H1 (cell line): ENCODE data around the gene SMIM20. TPM values are rescaled to one million over a fixed set of nuclear protein-coding genes. Genes with fewer than 3 reads are reported as not detected.

Source experiments
- CTCF ChIA-PET: fragments of 300-600 bp; sonication (Branson Sonifier 250); formaldehyde crosslinking; loops from one replicate; lab custom pipeline; 2021; ENCODE audit not compliant: partially characterized antibody; lab: Charles Lee
- POLR2A ChIA-PET: fragments of 300-600 bp; sonication (Branson Sonifier 250); formaldehyde crosslinking; loops from one replicate; lab custom pipeline; 2021; ENCODE audit warnings: inconsistent platforms; ENCODE audit not compliant: partially characterized antibody; lab: Charles Lee
- DNase-seq, 2 experiments: peaks; one replicate each; pipeline versions ENCODE4 v3.0.0 to v3.0.0-alpha.2; 2010 to 2022; ENCODE audit warnings: low spot score in 2 of 2, low read depth in 1 of 2, mixed read lengths in 1 of 2
- FAIRE-seq: peaks from 2 replicates; lab custom pipeline; 2011; peaks lifted over from hg19 to GRCh38; lab: Jason Lieb, UNC
- H2AFZ ChIP-seq: 2 replicates; pipeline ENCODE4 v1.8.1; 2012; ENCODE audit warnings: low read length, inconsistent platforms
- H2AK5ac ChIP-seq: 2 replicates; pipeline ENCODE4 v1.6.1; 2013; ENCODE audit warnings: low read depth, low read length
- H2BK120ac ChIP-seq: replicated peaks from 2 replicates; pipeline ENCODE3; 2013; ENCODE audit warnings: low read depth, low read length, inconsistent platforms
- H2BK12ac ChIP-seq: 2 replicates; pipeline ENCODE4 v1.6.1; 2013; ENCODE audit warnings: low read depth, low read length
- H2BK15ac ChIP-seq: 2 replicates; pipeline ENCODE4 v1.6.1; 2013; ENCODE audit warnings: low read length
- H2BK20ac ChIP-seq: 2 replicates; pipeline ENCODE4 v1.6.1; 2013; ENCODE audit warnings: low read length
- H2BK5ac ChIP-seq: 2 replicates; pipeline ENCODE4 v1.6.1; 2013; ENCODE audit warnings: low read depth, low read length
- H3K14ac ChIP-seq: 2 replicates; pipeline ENCODE4 v1.6.1; 2013; ENCODE audit warnings: inconsistent platforms; ENCODE audit not compliant: insufficient read length
- H3K18ac ChIP-seq: 2 replicates; pipeline ENCODE4 v1.6.1; 2013; ENCODE audit warnings: low read length; ENCODE audit errors: extremely low read depth
- H3K23ac ChIP-seq: 2 replicates; pipeline ENCODE4 v1.6.1; 2013; ENCODE audit warnings: inconsistent platforms; ENCODE audit not compliant: insufficient read length
- H3K23me2 ChIP-seq: 2 replicates; pipeline ENCODE4 v1.6.1; 2013; ENCODE audit warnings: low read depth, low read length
- H3K27ac ChIP-seq: 2 replicates; pipeline ENCODE4 v1.6.1; 2011; ENCODE audit warnings: low read depth, low read length, inconsistent platforms
- H3K27me3 ChIP-seq, 4 experiments: replicated peaks in 1 of 4; 1 replicate in 1 of 4; 2 replicates in 3 of 4; pipeline versions ENCODE4 v1.6.1 to v1.8.1; 2011 to 2013; ENCODE audit warnings: low read length in 3 of 4, mild to moderate bottlenecking in 3 of 4, inconsistent platforms in 2 of 4, mixed read lengths in 2 of 4, moderate library complexity in 1 of 4; ENCODE audit not compliant: control insufficient read depth in 3 of 4, insufficient read depth in 3 of 4; ENCODE audit errors: extremely low read depth in 1 of 4
- H3K36me3 ChIP-seq, 4 experiments: 2 replicates each; pipeline versions ENCODE4 v1.6.1 to v1.8.1; 2011 to 2013; ENCODE audit warnings: mild to moderate bottlenecking in 4 of 4, low read length in 3 of 4, moderate library complexity in 2 of 4, control low read depth in 1 of 4, inconsistent platforms in 1 of 4; ENCODE audit not compliant: insufficient read depth in 4 of 4, control insufficient read depth in 2 of 4
- H3K4ac ChIP-seq: replicated peaks from 2 replicates; pipeline ENCODE3; 2013; ENCODE audit warnings: low read length, low read depth, mixed read lengths, inconsistent platforms; ENCODE audit not compliant: insufficient read length
- H3K4me1 ChIP-seq, 4 experiments: replicated peaks in 1 of 4; 1 replicate in 1 of 4; 2 replicates in 3 of 4; pipeline versions ENCODE4 v1.6.1 to v1.8.1; 2011 to 2013; ENCODE audit warnings: low read length in 3 of 4, inconsistent platforms in 2 of 4, mixed read lengths in 1 of 4; ENCODE audit not compliant: insufficient read depth in 4 of 4, control insufficient read depth in 3 of 4
- H3K4me2 ChIP-seq, 2 experiments: 2 replicates each; pipeline versions ENCODE4 v1.6.1 to v1.8.1; 2011 to 2013; ENCODE audit warnings: low read depth in 2 of 2, low read length in 2 of 2, control low read depth in 1 of 2, inconsistent platforms in 1 of 2, mild to moderate bottlenecking in 1 of 2; ENCODE audit not compliant: insufficient read depth in 1 of 2
- H3K4me3 ChIP-seq, 4 experiments: fragments of 200-600, 300-600 bp in 1 of 4; sonication (generic), shearing (Covaris generic), sonication (Bioruptor Twin) in 1 of 4; 2 replicates each; pipeline versions ENCODE4 v1.5.1 to v1.8.1; 2011 to 2016; ENCODE audit warnings: low read length in 4 of 4, low read depth in 3 of 4, control low read depth in 2 of 4, inconsistent platforms in 2 of 4, mild to moderate bottlenecking in 2 of 4, mixed read lengths in 1 of 4, moderate library complexity in 1 of 4; ENCODE audit not compliant: insufficient read depth in 2 of 4; ENCODE audit errors: extremely low read depth in 1 of 4
- H3K56ac ChIP-seq: replicated peaks from 2 replicates; pipeline ENCODE3; 2013; ENCODE audit warnings: low read depth, mild to moderate bottlenecking, mixed read lengths, low read length, inconsistent platforms; ENCODE audit not compliant: insufficient read length
- H3K79me1 ChIP-seq: 2 replicates; pipeline ENCODE4 v1.6.1; 2013; ENCODE audit warnings: low read depth, low read length, control low read depth
- H3K79me2 ChIP-seq, 2 experiments: 2 replicates each; pipeline versions ENCODE4 v1.6.1 to v1.8.1; 2012 to 2013; ENCODE audit warnings: low read length in 2 of 2, mild to moderate bottlenecking in 2 of 2, inconsistent platforms in 1 of 2; ENCODE audit not compliant: insufficient read depth in 2 of 2, control insufficient read depth in 1 of 2
- H3K9ac ChIP-seq, 4 experiments: replicated peaks in 1 of 4; 1 replicate in 1 of 4; 2 replicates in 3 of 4; pipeline versions ENCODE4 v1.6.1 to v1.8.1; 2011 to 2013; ENCODE audit warnings: low read depth in 3 of 4, low read length in 3 of 4, control low read depth in 2 of 4, mild to moderate bottlenecking in 2 of 4, moderate library complexity in 2 of 4, inconsistent platforms in 1 of 4; ENCODE audit errors: extremely low read depth in 1 of 4
- H3K9me3 ChIP-seq, 2 experiments: 2 replicates each; pipeline versions ENCODE4 v1.6.1 to v1.8.1; 2012 to 2013; ENCODE audit warnings: mild to moderate bottlenecking in 2 of 2, moderate library complexity in 2 of 2, control low read depth in 1 of 2, inconsistent platforms in 1 of 2, low read depth in 1 of 2, low read length in 1 of 2, mixed read lengths in 1 of 2; ENCODE audit not compliant: insufficient read depth in 2 of 2
- H4K20me1 ChIP-seq, 2 experiments: replicated peaks in 1 of 2; 2 replicates each; pipeline versions ENCODE3 to v1.8.1; 2011 to 2013; ENCODE audit warnings: inconsistent platforms in 2 of 2, low read length in 2 of 2, mild to moderate bottlenecking in 1 of 2; ENCODE audit not compliant: insufficient read depth in 2 of 2, control insufficient read depth in 1 of 2
- H4K5ac ChIP-seq: 2 replicates; pipeline ENCODE4 v1.6.1; 2013; ENCODE audit warnings: low read length, low read depth, mixed read lengths, inconsistent platforms; ENCODE audit not compliant: insufficient read length
- H4K8ac ChIP-seq: 2 replicates; pipeline ENCODE4 v1.8.0; 2013; ENCODE audit warnings: mild to moderate bottlenecking, moderate library complexity, low read length, inconsistent platforms; ENCODE audit not compliant: insufficient read depth; ENCODE audit errors: extremely low read depth
- H4K91ac ChIP-seq: replicated peaks from 2 replicates; pipeline ENCODE3; 2013; ENCODE audit warnings: low read length, mixed read lengths, inconsistent platforms; ENCODE audit not compliant: insufficient read length
- GABPA ChIP-seq: IDR thresholded peaks from 2 replicates; pipeline ENCODE4 v1.6.1; 2011; ENCODE audit warnings: mild to moderate bottlenecking, low read length, moderate library complexity, borderline replicate concordance; ENCODE audit not compliant: insufficient read depth
- HDAC6 ChIP-seq: IDR thresholded peaks from one replicate; pipeline ENCODE4 v1.7.1; 2012; ENCODE audit warnings: low read depth, mild to moderate bottlenecking, inconsistent platforms, low read length, moderate library complexity
- KDM4A ChIP-seq: IDR thresholded peaks from one replicate; pipeline ENCODE4 v1.7.1; 2012; ENCODE audit warnings: low read depth, mild to moderate bottlenecking, moderate library complexity, low read length, inconsistent platforms; ENCODE audit not compliant: severe bottlenecking
- RFX5 ChIP-seq: IDR thresholded peaks from 2 replicates; pipeline ENCODE4 v1.6.1; 2011; ENCODE audit warnings: low read depth, low read length, improper control_type of control experiment, borderline replicate concordance
- SP2 ChIP-seq: IDR thresholded peaks from 2 replicates; pipeline ENCODE4 v1.6.1; 2012; ENCODE audit warnings: mild to moderate bottlenecking, low read length, inconsistent platforms
- WGBS, 2 experiments: shearing (Covaris generic) in 1 of 2; methylation state at CpG; one replicate each; pipeline versions ENCODE4 v1.1.6 to v1.1.7; 2013 to 2015; ENCODE audit warnings: low lambda C conversion rate in 2 of 2, mixed read lengths in 2 of 2, inconsistent platforms in 1 of 2, low coverage in 1 of 2, missing lambda C conversion rate in 1 of 2; ENCODE audit not compliant: insufficient replicate concordance in 2 of 2, insufficient coverage in 1 of 2, insufficient read length in 1 of 2; ENCODE audit errors: extremely low coverage in 1 of 2, missing lambda C conversion rate in 1 of 2; 5-methylcytosine and 5-hydroxymethylcytosine counted together
- polyA plus RNA-seq, 7 experiments: library from polyadenylated mRNA; depleted of rRNA in 3 of 7; stranded (reverse) in 5 of 7; unstranded in 2 of 7; fragments of >200 nt in 5 of 7; fragments of 200-250 nt in 2 of 7; gene quantifications; 1 replicate in 5 of 7; 2 replicates in 1 of 7; 4 replicates in 1 of 7; pipeline versions ENCODE4 v1.2.1 to v1.2.3, GENCODE V29; 2011 to 2013; ENCODE audit warnings: missing spikeins in 2 of 7, mixed read lengths in 2 of 7
- total RNA-seq: library from RNA; stranded (reverse); fragmentation: NEBNext Ultra II Directional; extraction: Animal tissue kit (Norgen Biotek cat#: 25700); gene quantifications from 2 replicates; pipeline ENCODE4 v1.2.1, GENCODE V29; 2021
- TF ChIP-seq, protein P1 (sequence below), 3 experiments: IDR thresholded peaks; 1 replicate in 2 of 3; 2 replicates in 1 of 3; pipeline versions ENCODE4 v1.5.1 to v1.6.1; 2011; ENCODE audit warnings: low read length in 3 of 3, mild to moderate bottlenecking in 3 of 3, inconsistent platforms in 2 of 3, low read depth in 1 of 3, moderate library complexity in 1 of 3; ENCODE audit not compliant: insufficient read depth in 1 of 3; ENCODE audit errors: control extremely low read depth in 1 of 3
- TF ChIP-seq, protein P2 (sequence below): IDR thresholded peaks from 2 replicates; pipeline ENCODE4 v1.6.1; 2012; ENCODE audit warnings: inconsistent platforms
- TF ChIP-seq, protein P3 (sequence below): IDR thresholded peaks from 2 replicates; pipeline ENCODE4 v1.6.1; 2012; ENCODE audit warnings: low read length, inconsistent platforms

The SMIM20 gene
- total and polyA plus RNA-seq, 2 of the 8 experiments (the other 6 are each of a cell fraction or from before 2014, with no cell fraction given), result 21.9 to 36.9 TPM

DNA sequence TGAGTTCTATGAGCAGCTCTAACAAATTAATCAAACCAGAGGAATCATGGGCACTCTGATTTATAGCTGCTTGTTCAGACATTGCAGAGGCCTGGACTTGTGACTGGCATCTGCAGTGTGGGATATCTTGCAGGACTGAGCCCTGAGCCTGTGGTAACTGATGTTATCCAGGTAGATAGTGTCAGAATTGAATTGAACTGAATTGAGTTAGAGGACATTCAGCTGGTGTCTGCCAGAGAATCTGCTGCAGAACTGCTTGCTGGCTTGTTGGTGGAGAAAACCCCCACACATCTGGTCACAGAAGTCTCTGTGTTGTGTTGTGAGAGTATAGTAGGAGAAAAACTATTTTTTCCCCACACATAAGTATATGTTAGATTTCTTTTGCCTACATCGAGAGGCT lies 42.2 kb downstream of the SMIM20 start:
- Histone ChIP-seq H4K5ac (no peak overlapping the region), H3K79me1 (no peaks in the 10 kb centered on the region), H2AFZ (no peak overlapping the region), H3K56ac (no peak overlapping the region), H3K14ac (no peak overlapping the region), H3K4me3 (no peak overlapping the region), H2BK20ac (0 out of 2 replicates have a peak overlapping the region, but pooled peaks have one; percentile 56), H3K23ac (no peak overlapping the region), H4K91ac (no peak overlapping the region), H3K27me3 (peaks cover 0 to 2% (median 0%) of the 10 kb centered on the region in 4 experiments; a peak in 1 of 7 replicates), H3K18ac (no peak overlapping the region), H3K4me1 (peaks cover 3 to 10% (median 5%) of the 10 kb centered on the region in 4 experiments; a peak in 6 of 7 replicates), H3K9ac (no peak overlapping the region), H2BK120ac (no peak overlapping the region), H3K27ac (no peak overlapping the region), H2BK12ac (peak overlapping the region; percentile 62; the same call in 1 of the 2 replicates), H4K20me1 (no peaks in the 10 kb centered on the region), H3K36me3 (no peaks in the 10 kb centered on the region; a peak in 1 of 8 replicates), H2BK5ac (no peak overlapping the region), H3K4me2 (no peak overlapping the region), H2BK15ac (0 out of 2 replicates have a peak overlapping the region, but pooled peaks have one; percentile 61), H2AK5ac (no peak overlapping the region), H3K9me3 (no peaks in the 10 kb centered on the region), H3K4ac (no peak overlapping the region), H3K23me2 (no peaks in the 10 kb centered on the region), H3K79me2 (no peaks in the 10 kb centered on the region), H4K8ac (no peak overlapping the region)
- WGBS, 2 experiments, result 86% methylated on average over 1 of the region's 1 CpG; no CpG with 5 or more reads in 1 of the 2 experiments
- no peak for DNase-seq
- POLR2A ChIA-PET, result interaction anchor here (0.5 to 1.4 kb wide), 2 partner anchors 12 to 234 kb away, joined by 3 to 4 read pairs; no protein-coding TSS in a partner anchor
- CTCF ChIA-PET, result interaction anchor here (0.8 to 2.2 kb wide), 11 partner anchors 12 to 239 kb away, joined by 3 to 9 read pairs (median 6); no protein-coding TSS in a partner anchor
- no peak for FAIRE-seq
- TF ChIP-seq, protein P1, sequence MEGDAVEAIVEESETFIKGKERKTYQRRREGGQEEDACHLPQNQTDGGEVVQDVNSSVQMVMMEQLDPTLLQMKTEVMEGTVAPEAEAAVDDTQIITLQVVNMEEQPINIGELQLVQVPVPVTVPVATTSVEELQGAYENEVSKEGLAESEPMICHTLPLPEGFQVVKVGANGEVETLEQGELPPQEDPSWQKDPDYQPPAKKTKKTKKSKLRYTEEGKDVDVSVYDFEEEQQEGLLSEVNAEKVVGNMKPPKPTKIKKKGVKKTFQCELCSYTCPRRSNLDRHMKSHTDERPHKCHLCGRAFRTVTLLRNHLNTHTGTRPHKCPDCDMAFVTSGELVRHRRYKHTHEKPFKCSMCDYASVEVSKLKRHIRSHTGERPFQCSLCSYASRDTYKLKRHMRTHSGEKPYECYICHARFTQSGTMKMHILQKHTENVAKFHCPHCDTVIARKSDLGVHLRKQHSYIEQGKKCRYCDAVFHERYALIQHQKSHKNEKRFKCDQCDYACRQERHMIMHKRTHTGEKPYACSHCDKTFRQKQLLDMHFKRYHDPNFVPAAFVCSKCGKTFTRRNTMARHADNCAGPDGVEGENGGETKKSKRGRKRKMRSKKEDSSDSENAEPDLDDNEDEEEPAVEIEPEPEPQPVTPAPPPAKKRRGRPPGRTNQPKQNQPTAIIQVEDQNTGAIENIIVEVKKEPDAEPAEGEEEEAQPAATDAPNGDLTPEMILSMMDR (IDR thresholded peaks at IDR 0.05; ENCODE audit: control extremely low read depth in 1 of 3, insufficient read depth in 1 of 3, low read depth in 1 of 3, low read length in 3 of 3), result no peak
- no peak for TF ChIP-seq GABPA
- TF ChIP-seq, protein P2, sequence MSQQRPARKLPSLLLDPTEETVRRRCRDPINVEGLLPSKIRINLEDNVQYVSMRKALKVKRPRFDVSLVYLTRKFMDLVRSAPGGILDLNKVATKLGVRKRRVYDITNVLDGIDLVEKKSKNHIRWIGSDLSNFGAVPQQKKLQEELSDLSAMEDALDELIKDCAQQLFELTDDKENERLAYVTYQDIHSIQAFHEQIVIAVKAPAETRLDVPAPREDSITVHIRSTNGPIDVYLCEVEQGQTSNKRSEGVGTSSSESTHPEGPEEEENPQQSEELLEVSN, result no peak
- no peak for TF ChIP-seq RFX5
- TF ChIP-seq HDAC6, result no peak
- TF ChIP-seq, protein P3, sequence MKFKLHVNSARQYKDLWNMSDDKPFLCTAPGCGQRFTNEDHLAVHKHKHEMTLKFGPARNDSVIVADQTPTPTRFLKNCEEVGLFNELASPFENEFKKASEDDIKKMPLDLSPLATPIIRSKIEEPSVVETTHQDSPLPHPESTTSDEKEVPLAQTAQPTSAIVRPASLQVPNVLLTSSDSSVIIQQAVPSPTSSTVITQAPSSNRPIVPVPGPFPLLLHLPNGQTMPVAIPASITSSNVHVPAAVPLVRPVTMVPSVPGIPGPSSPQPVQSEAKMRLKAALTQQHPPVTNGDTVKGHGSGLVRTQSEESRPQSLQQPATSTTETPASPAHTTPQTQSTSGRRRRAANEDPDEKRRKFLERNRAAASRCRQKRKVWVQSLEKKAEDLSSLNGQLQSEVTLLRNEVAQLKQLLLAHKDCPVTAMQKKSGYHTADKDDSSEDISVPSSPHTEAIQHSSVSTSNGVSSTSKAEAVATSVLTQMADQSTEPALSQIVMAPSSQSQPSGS, result no peak
- no peak for TF ChIP-seq KDM4A
- TF ChIP-seq SP2, result no peak
